Measurements from ENCODE around the gene COG3. TPM values are rescaled to one million over a fixed set of nuclear protein-coding genes. Genes with fewer than 3 reads are reported as not detected.

COG3 gene, protein sequence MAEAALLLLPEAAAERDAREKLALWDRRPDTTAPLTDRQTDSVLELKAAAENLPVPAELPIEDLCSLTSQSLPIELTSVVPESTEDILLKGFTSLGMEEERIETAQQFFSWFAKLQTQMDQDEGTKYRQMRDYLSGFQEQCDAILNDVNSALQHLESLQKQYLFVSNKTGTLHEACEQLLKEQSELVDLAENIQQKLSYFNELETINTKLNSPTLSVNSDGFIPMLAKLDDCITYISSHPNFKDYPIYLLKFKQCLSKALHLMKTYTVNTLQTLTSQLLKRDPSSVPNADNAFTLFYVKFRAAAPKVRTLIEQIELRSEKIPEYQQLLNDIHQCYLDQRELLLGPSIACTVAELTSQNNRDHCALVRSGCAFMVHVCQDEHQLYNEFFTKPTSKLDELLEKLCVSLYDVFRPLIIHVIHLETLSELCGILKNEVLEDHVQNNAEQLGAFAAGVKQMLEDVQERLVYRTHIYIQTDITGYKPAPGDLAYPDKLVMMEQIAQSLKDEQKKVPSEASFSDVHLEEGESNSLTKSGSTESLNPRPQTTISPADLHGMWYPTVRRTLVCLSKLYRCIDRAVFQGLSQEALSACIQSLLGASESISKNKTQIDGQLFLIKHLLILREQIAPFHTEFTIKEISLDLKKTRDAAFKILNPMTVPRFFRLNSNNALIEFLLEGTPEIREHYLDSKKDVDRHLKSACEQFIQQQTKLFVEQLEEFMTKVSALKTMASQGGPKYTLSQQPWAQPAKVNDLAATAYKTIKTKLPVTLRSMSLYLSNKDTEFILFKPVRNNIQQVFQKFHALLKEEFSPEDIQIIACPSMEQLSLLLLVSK
- total RNA-seq (10 to 100 TPM; 29.7 to 50.1 (median 43.4) TPM), polyA plus RNA-seq (10 to 100 TPM; 26.5 to 31.2 TPM), total RNA-seq (70.9 reads per million, percentile 78 among the genes with 10 or more reads in this experiment)

DNA sequence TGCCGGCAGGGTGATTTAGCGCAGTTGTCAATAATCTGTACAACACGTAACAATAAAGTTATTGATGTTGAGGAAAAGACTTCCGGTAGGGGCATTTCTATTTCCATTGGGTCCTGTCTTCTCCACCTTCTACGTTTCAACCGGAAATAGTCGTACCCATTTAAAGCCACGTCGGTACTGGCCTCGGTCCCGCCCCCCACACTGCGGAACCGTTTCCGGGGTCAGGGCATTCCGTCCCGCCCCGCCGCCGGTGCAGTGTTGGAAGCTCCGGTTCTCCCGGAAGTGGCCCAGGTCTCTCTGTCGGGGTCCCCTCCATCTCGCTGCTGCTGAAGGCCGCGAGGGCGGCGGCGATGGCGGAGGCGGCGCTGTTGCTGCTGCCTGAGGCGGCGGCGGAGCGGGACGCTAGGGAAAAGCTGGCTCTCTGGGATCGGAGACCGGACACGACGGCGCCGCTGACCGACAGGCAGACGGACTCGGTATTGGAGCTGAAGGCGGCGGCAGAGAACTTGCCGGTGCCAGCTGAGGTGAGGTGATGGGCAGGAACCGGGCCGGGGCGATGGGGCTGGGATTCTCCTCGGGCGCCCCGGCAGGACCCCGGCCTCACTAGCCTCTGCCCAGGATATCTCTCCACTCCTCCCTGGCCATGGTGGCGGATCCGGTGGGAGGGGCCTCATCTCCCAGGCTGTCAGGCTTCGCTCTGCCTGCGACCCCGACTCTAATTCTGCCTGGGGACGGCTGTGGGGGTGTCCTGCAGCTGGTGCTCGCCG, at the start of gene COG3:
Gene COG3 (plus strand): TSS at position 253 of the 767 bp plus-strand sequence. CDS start 98 bp downstream, at position 351.
- H3K27me3 Mint-ChIP-seq: no peaks in the 10 kb centered on the region
- Histone ChIP-seq H3K4me3 (ENCODE audit: low read length) (peak within 1 kb of the TSS; percentile 49), H3K27ac (ENCODE audit: low read depth, low read length) (peak within 1 kb of the TSS; percentile 92), H3K9me3 (ENCODE audit: control insufficient read depth in 2 of 3, low read length in 3 of 3) (no peaks in the 10 kb centered on the region), H3K36me3 (ENCODE audit: control insufficient read depth in 2 of 3, insufficient read depth in 3 of 3, low read length in 3 of 3) (peaks cover 0 to 6% (median 0%) of the 10 kb centered on the region in 3 experiments), H3K4me1 (ENCODE audit: control insufficient read depth in 2 of 2, insufficient read depth in 2 of 2, low read length in 2 of 2) (peaks cover 10 to 28% of the 10 kb centered on the region in 2 donors), H3K27me3 (ENCODE audit: control insufficient read depth in 2 of 2, insufficient read depth in 2 of 2, low read length in 2 of 2) (no peaks in the 10 kb centered on the region)
- peak within 1 kb of the TSS; percentile 90 to 97 (median 95) for H3K4me3 Mint-ChIP-seq
- H3K36me3 Mint-ChIP-seq: peaks cover 0 to 13% (median 4%) of the 10 kb centered on the region in 5 donors
- intact Hi-C loops (cut with micrococcal nuclease): loop anchor here (1.0 to 5.0 kb wide), 20 partner anchors 8 to 888 kb away; partner anchors contain the start of genes GPALPP1 (in 2 of the 2), NUFIP1 (in 2 of the 2), SLC25A30 (in 2 of the 2) and TPT1 (in 2 of the 2)
- H3K27ac Mint-ChIP-seq: peak within 1 kb of the TSS; percentile 81 to 98 (median 94)
- H3K4me1 Mint-ChIP-seq: peaks cover 33 to 74% (median 59%) of the 10 kb centered on the region in 7 donors
- ChIA-PET CTCF (interaction anchor here (0.6 to 1.4 kb wide), 3 partner anchors 67 to 97 kb away, joined by 3 to 5 read pairs (median 5); no protein-coding TSS in a partner anchor), POLR2A (interaction anchor here (0.6 to 5.4 kb wide), 11 partner anchors 9 to 124 kb away, joined by 3 to 37 read pairs (median 4); partner anchors contain the start of genes SLC25A30 and TPT1)
- DNase-seq: peak; percentile 87 to 97 (median 96)
- peak; percentile 98 for ATAC-seq
- no peaks in the 10 kb centered on the region for H3K9me3 Mint-ChIP-seq

DNA sequence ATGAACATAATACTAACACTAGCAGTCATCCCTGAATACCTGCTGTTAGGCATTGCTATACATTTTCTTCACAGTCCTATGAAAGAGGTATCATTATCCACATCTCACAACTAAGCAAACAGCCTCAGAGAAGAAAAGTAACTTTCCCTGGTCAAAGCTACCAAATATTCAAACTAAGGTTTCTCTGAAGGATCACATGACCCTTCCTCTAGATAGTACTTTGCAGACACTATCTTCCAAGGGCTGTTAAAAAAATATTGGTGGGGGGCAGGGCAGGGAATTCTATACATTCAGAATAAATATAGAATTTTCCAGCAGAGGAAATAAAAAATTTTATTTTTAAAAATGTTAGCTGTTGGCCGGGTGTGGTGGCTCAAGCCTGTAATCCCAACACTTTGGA, 49.6 kb upstream of the COG3 start:
- Mint-ChIP-seq H3K9me3 (peaks cover 0 to 4% (median 0%) of the 10 kb centered on the region in 11 donors), H3K27me3 (no peaks in the 10 kb centered on the region), H3K4me1 (peaks cover 15 to 54% (median 43%) of the 10 kb centered on the region in 7 donors), H3K27ac (peak overlapping the region in 7 of 9 donors; percentile 25 to 75 (median 38)), H3K4me3 (peak overlapping the region in 9 of 10 donors; percentile 20 to 63 (median 38)), H3K36me3 (peaks cover 0 to 13% (median 8%) of the 10 kb centered on the region in 5 donors)
- Histone ChIP-seq H3K27ac (ENCODE audit: low read depth, low read length) (no peak overlapping the region), H3K4me3 (ENCODE audit: low read length) (no peak overlapping the region), H3K27me3 (ENCODE audit: control insufficient read depth in 2 of 2, insufficient read depth in 2 of 2, low read length in 2 of 2) (no peaks in the 10 kb centered on the region), H3K4me1 (ENCODE audit: control insufficient read depth in 2 of 2, insufficient read depth in 2 of 2, low read length in 2 of 2) (peaks cover 4 to 21% of the 10 kb centered on the region in 2 donors), H3K9me3 (ENCODE audit: control insufficient read depth in 2 of 3, low read length in 3 of 3) (no peaks in the 10 kb centered on the region), H3K36me3 (ENCODE audit: control insufficient read depth in 2 of 3, insufficient read depth in 3 of 3, low read length in 3 of 3) (peaks cover 0 to 18% (median 0%) of the 10 kb centered on the region in 3 experiments)
- DNase-seq: no peak
- CTCF ChIA-PET: interaction anchor here (0.7 to 3.0 kb wide), 3 partner anchors 13 to 44 kb away, joined by 3 to 16 read pairs (median 4); no protein-coding TSS in a partner anchor
- intact Hi-C loops (cut with micrococcal nuclease): loop anchor here (5.0 kb wide), 2 partner anchors 498 to 767 kb away; partner anchors contain the start of gene LCP1 (in 1 of the 2)
- POLR2A ChIA-PET: interaction anchor here (0.5 to 5.6 kb wide), 2 partner anchors 48 to 308 kb away, joined by 3 to 37 read pairs; partner anchors contain the start of gene COG3
- ATAC-seq: no peak

DNA sequence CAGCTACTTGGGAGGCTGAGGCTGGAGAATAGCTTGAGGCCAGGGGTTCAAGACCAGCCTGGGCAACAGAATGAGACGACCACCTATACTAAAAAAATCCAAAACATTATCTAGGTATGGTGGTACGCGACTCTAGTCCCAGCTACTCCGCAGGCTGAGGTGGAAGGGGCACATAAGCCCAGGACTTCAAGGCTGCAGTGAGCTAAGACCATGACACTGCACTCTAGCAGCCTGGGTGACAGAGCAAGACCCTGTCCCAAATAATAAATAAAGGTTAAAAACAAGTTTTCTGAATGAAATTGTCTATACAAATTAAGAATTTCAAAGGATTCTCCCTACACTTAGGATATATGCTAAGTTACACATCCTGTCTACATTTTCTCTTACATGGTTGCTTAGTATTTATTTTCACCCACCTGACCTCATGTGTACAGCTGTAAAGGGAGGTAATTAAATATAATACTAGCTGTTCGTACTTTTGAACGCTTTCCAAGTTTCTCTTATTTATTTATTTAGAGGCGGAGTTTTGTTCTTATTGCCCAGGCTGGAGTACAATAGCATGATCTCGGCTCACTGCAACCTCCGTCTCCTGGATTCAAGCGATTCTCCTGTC, 48.1 kb upstream of the COG3 start:
- no peak for ATAC-seq
- Histone ChIP-seq H3K27ac (ENCODE audit: low read depth, low read length) (peak overlapping the region; percentile 79), H3K9me3 (ENCODE audit: control insufficient read depth in 2 of 3, low read length in 3 of 3) (no peaks in the 10 kb centered on the region), H3K27me3 (ENCODE audit: control insufficient read depth in 2 of 2, insufficient read depth in 2 of 2, low read length in 2 of 2) (no peaks in the 10 kb centered on the region), H3K4me3 (ENCODE audit: low read length) (peak overlapping the region; percentile 97), H3K36me3 (ENCODE audit: control insufficient read depth in 2 of 3, insufficient read depth in 3 of 3, low read length in 3 of 3) (peaks cover 0 to 4% (median 0%) of the 10 kb centered on the region in 3 experiments), H3K4me1 (ENCODE audit: control insufficient read depth in 2 of 2, insufficient read depth in 2 of 2, low read length in 2 of 2) (peaks cover 4 to 21% of the 10 kb centered on the region in 2 donors)
- intact Hi-C loops (cut with micrococcal nuclease): loop anchor here (1.0 to 5.0 kb wide), 5 partner anchors 17 to 766 kb away; partner anchors contain the start of genes LCP1 (in 1 of the 2) and TPT1 (in 1 of the 2)
- DNase-seq: no peak
- Mint-ChIP-seq H3K9me3 (peaks cover 0 to 4% (median 0%) of the 10 kb centered on the region in 11 donors), H3K36me3 (peaks cover 0 to 5% (median under 1%) of the 10 kb centered on the region in 5 donors), H3K4me3 (peak overlapping the region; percentile 90 to 98 (median 96)), H3K27ac (peak overlapping the region; percentile 92 to 99 (median 96)), H3K4me1 (peaks cover 7 to 46% (median 35%) of the 10 kb centered on the region in 7 donors), H3K27me3 (no peaks in the 10 kb centered on the region)
- POLR2A ChIA-PET: interaction anchor here (0.6 to 5.6 kb wide), 13 partner anchors 10 to 292 kb away, joined by 3 to 40 read pairs (median 5); partner anchors contain the start of genes COG3 and TPT1
- CTCF ChIA-PET: interaction anchor here (0.6 to 3.0 kb wide), 7 partner anchors 22 to 73 kb away, joined by 3 to 16 read pairs (median 4); no protein-coding TSS in a partner anchor

DNA sequence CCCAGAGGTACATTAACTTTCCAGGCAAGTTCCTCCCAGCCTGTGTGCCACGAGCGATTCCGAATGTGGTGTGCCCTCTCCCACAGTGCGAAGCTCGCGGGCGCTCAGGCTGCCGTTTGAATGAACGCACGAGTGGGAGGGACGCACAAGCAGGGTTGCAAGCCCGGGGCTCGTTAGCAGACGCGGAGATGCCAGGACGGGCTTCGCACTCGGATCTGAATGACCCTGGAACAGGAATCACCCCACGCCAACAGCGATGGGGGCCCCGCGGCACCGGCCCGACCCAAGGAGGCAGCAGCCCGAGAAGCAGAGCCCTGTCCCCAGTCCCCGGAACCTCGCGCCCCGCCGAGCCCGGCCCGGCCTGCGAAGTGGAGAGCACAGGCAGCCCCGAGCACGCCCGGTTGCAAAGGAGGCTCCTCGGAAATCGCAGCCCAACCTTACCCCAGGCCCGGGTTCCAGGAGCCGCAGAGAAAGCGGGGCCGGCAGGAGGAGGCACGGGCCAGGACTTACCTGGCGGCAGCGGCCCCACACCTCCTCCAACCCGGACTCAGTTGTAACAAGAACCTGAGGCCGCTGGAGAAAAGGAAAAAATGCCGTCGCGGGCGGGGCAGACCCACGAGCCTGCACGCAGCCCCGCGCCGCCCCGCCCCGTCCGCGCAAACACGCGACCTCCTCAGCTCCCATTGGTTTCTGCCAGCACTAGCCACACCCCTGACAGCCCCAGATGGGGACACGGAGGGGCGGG, 46.8 kb upstream of the COG3 start, which contains the start of gene SLC25A30:
Gene SLC25A30 (minus strand): TSS at position 584 of the 745 bp plus-strand sequence. CDS start 6,948 bp downstream, outside the sequence.
- Mint-ChIP-seq H3K27ac (peak within 1 kb of the TSS; percentile 92 to 99 (median 96)), H3K4me3 (peak within 1 kb of the TSS; percentile 90 to 98 (median 96)), H3K27me3 (no peaks in the 10 kb centered on the region), H3K36me3 (peaks cover 0 to 4% (median 0%) of the 10 kb centered on the region in 5 donors), H3K4me1 (peaks cover 0 to 36% (median 27%) of the 10 kb centered on the region in 7 donors), H3K9me3 (peaks cover 0 to 4% (median 0%) of the 10 kb centered on the region in 11 donors)
- ATAC-seq (peak; percentile 97), DNase-seq (peak; percentile 73 to 90 (median 87))
- Histone ChIP-seq H3K27ac (ENCODE audit: low read depth, low read length) (peak within 1 kb of the TSS; percentile 79), H3K36me3 (ENCODE audit: control insufficient read depth in 2 of 3, insufficient read depth in 3 of 3, low read length in 3 of 3) (peaks cover 0 to 4% (median 0%) of the 10 kb centered on the region in 3 experiments), H3K27me3 (ENCODE audit: control insufficient read depth in 2 of 2, insufficient read depth in 2 of 2, low read length in 2 of 2) (no peaks in the 10 kb centered on the region), H3K4me1 (ENCODE audit: control insufficient read depth in 2 of 2, insufficient read depth in 2 of 2, low read length in 2 of 2) (peaks cover 4 to 21% of the 10 kb centered on the region in 2 donors), H3K9me3 (ENCODE audit: control insufficient read depth in 2 of 3, low read length in 3 of 3) (no peaks in the 10 kb centered on the region), H3K4me3 (ENCODE audit: low read length) (peak within 1 kb of the TSS; percentile 97)
- ChIA-PET CTCF (interaction anchor here (1.3 to 3.0 kb wide), 5 partner anchors 23 to 70 kb away, joined by 4 to 16 read pairs (median 7); no protein-coding TSS in a partner anchor), POLR2A (interaction anchor here (0.8 to 5.6 kb wide), 12 partner anchors 8 to 81 kb away, joined by 3 to 40 read pairs (median 6); partner anchors contain the start of genes COG3 and TPT1)
- intact Hi-C loops (cut with micrococcal nuclease): loop anchor here (1.0 to 5.0 kb wide), 15 partner anchors 10 to 1135 kb away; partner anchors contain the start of genes COG3 (in 2 of the 2), TPT1 (in 2 of the 2), GTF2F2 (in 1 of the 2) and LCP1 (in 1 of the 2)
